Measurements from ENCODE around the gene IGSF9. TPM values are rescaled to one million over a fixed set of nuclear protein-coding genes. Genes with fewer than 3 reads are reported as not detected.
"Not testable (repeated sequence)": the region's sequence is repeated elsewhere in the genome, so short reads cannot be mapped to it uniquely, and the experiment has no call there.

IGSF9 gene
- total and polyA plus RNA-seq, 2 donors: 1.7 to 4.1 TPM

- 80% methylated on average over 10 of the region's 10 CpGs for WGBS
- no peak overlapping the region for H3K27ac ChIP-seq (ENCODE audit: low read depth in 1 of 2, low read length in 1 of 2)
- DNase-seq (ENCODE audit: low read depth in 6 of 9, low spot score in 9 of 9): no peak
- no peaks in the 10 kb centered on the region for H3K9me3 ChIP-seq (ENCODE audit: control insufficient read depth in 2 of 2, insufficient read depth in 1 of 2, low read length in 1 of 2)
- peaks cover 31 to 38% of the 10 kb centered on the region in 2 donors for H3K36me3 ChIP-seq (ENCODE audit: control insufficient read depth in 2 of 2, insufficient read depth in 2 of 2, low read length in 1 of 2)
- H3K27me3 ChIP-seq (ENCODE audit: control insufficient read depth in 2 of 2, insufficient read depth in 1 of 2, low read length in 1 of 2): no peaks in the 10 kb centered on the region
- H3K4me3 ChIP-seq (ENCODE audit: low read length in 2 of 2): no peak overlapping the region
- peaks cover 34 to 68% of the 10 kb centered on the region in 2 donors for H3K4me1 ChIP-seq (ENCODE audit: control insufficient read depth in 2 of 2, insufficient read depth in 2 of 2, low read length in 2 of 2)
These were observed 31.0 kb downstream of the IGSF9 start for GRCh38 chr1:159914252-159915018.

- Histone ChIP-seq H3K27me3 (ENCODE audit: control insufficient read depth in 2 of 2, insufficient read depth in 1 of 2, low read length in 1 of 2) (no peaks in the 10 kb centered on the region), H3K4me3 (ENCODE audit: low read length in 2 of 2) (no peak overlapping the region), H3K36me3 (ENCODE audit: control insufficient read depth in 2 of 2, insufficient read depth in 2 of 2, low read length in 1 of 2) (peaks cover 23 to 30% of the 10 kb centered on the region in 2 donors), H3K9me3 (ENCODE audit: control insufficient read depth in 2 of 2, insufficient read depth in 1 of 2, low read length in 1 of 2) (no peaks in the 10 kb centered on the region), H3K27ac (ENCODE audit: low read depth in 1 of 2, low read length in 1 of 2) (no peak overlapping the region), H3K4me1 (ENCODE audit: control insufficient read depth in 2 of 2, insufficient read depth in 2 of 2, low read length in 2 of 2) (peaks cover 29 to 64% of the 10 kb centered on the region in 2 donors)
- no peak for DNase-seq (ENCODE audit: low read depth in 6 of 9, low spot score in 9 of 9)
- 92% methylated on average over 5 of the region's 5 CpGs for WGBS
These were observed 31.8 kb downstream of the IGSF9 start for GRCh38 chr1:159913451-159914192.

DNA sequence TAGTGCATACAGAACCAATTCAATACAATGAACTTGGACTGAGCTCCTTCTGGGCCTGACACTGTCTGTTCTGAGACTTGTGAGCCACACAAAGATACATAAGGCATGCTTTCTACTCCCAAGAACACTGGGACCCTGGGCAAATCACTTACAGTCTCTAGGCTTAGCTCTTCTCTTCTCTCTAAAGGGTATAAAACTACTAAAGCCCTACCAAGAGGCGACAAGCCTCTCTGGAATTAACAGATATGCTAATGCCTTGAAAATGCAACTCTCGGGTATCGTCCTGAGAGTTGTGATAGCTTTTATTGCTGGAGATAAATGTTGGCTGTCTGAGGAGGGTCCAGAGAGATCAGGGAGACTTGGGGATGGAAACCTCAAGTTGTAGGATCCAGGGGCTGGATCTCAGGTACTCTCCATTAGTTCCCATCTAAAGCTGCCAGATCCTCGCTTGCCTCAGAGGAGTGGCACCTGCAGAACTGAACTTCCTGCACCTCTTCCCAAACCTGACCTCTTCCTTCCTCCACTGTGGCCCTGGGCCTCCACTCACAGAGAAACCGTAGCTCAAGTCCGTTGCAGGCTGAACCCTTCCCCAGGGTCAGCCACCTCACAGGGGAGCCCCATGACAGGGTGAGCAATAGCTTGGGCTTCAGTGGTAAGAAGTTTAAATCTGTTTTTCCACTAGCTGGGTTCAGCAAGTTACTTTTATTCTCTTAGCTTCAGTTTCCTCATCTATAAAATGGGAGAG lies 33.9 kb downstream of the IGSF9 start:
- Histone ChIP-seq H3K9me3 (ENCODE audit: control insufficient read depth in 2 of 2, insufficient read depth in 1 of 2, low read length in 1 of 2) (no peaks in the 10 kb centered on the region), H3K27me3 (ENCODE audit: control insufficient read depth in 2 of 2, insufficient read depth in 1 of 2, low read length in 1 of 2) (no peaks in the 10 kb centered on the region), H3K27ac (ENCODE audit: low read depth in 1 of 2, low read length in 1 of 2) (peak overlapping the region in 1 of 2 donors; percentile 61), H3K4me3 (ENCODE audit: low read length in 2 of 2) (no peak overlapping the region), H3K4me1 (ENCODE audit: control insufficient read depth in 2 of 2, insufficient read depth in 2 of 2, low read length in 2 of 2) (peaks cover 22 to 48% of the 10 kb centered on the region in 2 donors), H3K36me3 (ENCODE audit: control insufficient read depth in 2 of 2, insufficient read depth in 2 of 2, low read length in 1 of 2) (peaks cover 9 to 12% of the 10 kb centered on the region in 2 donors)
- DNase-seq (ENCODE audit: low read depth in 6 of 9, low spot score in 9 of 9): no peak
- 59% methylated on average over 6 of the region's 6 CpGs for WGBS

GRCh38 chr1:159908031-159908940 lies 37.1 kb downstream of the IGSF9 start:
- Histone ChIP-seq H3K4me3 (ENCODE audit: low read length in 2 of 2) (no peak overlapping the region), H3K36me3 (ENCODE audit: control insufficient read depth in 2 of 2, insufficient read depth in 2 of 2, low read length in 1 of 2) (no peaks in the 10 kb centered on the region), H3K9me3 (ENCODE audit: control insufficient read depth in 2 of 2, insufficient read depth in 1 of 2, low read length in 1 of 2) (no peaks in the 10 kb centered on the region), H3K27me3 (ENCODE audit: control insufficient read depth in 2 of 2, insufficient read depth in 1 of 2, low read length in 1 of 2) (no peaks in the 10 kb centered on the region), H3K4me1 (ENCODE audit: control insufficient read depth in 2 of 2, insufficient read depth in 2 of 2, low read length in 2 of 2) (peaks cover 20 to 32% of the 10 kb centered on the region in 2 donors), H3K27ac (ENCODE audit: low read depth in 1 of 2, low read length in 1 of 2) (no peak overlapping the region)
- DNase-seq (ENCODE audit: low read depth in 6 of 9, low spot score in 9 of 9): no peak
- WGBS: 94% methylated on average over 9 of the region's 9 CpGs

GRCh38 chr1:159906960-159907359 lies 38.5 kb downstream of the IGSF9 start:
- no peak for DNase-seq (ENCODE audit: low read depth in 6 of 9, low spot score in 9 of 9)
- peaks cover 20 to 27% of the 10 kb centered on the region in 2 donors for H3K4me1 ChIP-seq (ENCODE audit: control insufficient read depth in 2 of 2, insufficient read depth in 2 of 2, low read length in 2 of 2)
- no peaks in the 10 kb centered on the region for H3K36me3 ChIP-seq (ENCODE audit: control insufficient read depth in 2 of 2, insufficient read depth in 2 of 2, low read length in 1 of 2)
- H3K9me3 ChIP-seq (ENCODE audit: control insufficient read depth in 2 of 2, insufficient read depth in 1 of 2, low read length in 1 of 2): no peaks in the 10 kb centered on the region
- H3K27me3 ChIP-seq (ENCODE audit: control insufficient read depth in 2 of 2, insufficient read depth in 1 of 2, low read length in 1 of 2): no peaks in the 10 kb centered on the region
- H3K27ac ChIP-seq (ENCODE audit: low read depth in 1 of 2, low read length in 1 of 2): no peak overlapping the region
- 92% methylated on average over 1 of the region's 1 CpG for WGBS
- no peak overlapping the region for H3K4me3 ChIP-seq (ENCODE audit: low read length in 2 of 2)

DNA sequence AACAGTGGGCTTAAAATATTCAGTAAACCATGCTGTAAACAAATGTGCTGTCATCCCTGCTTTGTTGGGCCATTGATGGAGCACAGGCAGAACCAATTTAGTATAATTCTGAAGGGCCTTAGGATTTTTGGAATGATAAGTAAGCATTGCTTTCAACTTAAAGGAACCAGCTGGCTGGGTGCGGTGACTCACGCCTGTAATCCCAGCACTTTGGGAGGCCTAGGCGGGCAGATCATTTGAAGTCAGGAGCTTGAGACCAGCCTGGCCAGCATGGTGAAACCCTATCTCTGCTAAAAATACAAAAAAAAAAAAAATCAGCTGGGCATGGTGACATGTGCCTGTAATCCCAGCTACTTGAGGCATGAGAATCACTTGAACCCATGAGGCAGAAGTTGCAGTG lies 41.4 kb downstream of the IGSF9 start:
- WGBS: 81% methylated on average over 3 of the region's 3 CpGs
- not testable (repeated sequence) for H3K27ac ChIP-seq (ENCODE audit: low read depth in 1 of 2, low read length in 1 of 2)

GRCh38 chr1:159902541-159902940 lies 42.9 kb downstream of the IGSF9 start:
- H3K27me3 ChIP-seq (ENCODE audit: control insufficient read depth in 2 of 2, insufficient read depth in 1 of 2, low read length in 1 of 2): no peaks in the 10 kb centered on the region
- no peaks in the 10 kb centered on the region for H3K36me3 ChIP-seq (ENCODE audit: control insufficient read depth in 2 of 2, insufficient read depth in 2 of 2, low read length in 1 of 2)
- WGBS: 98% methylated on average over 3 of the region's 3 CpGs
- no peak overlapping the region for H3K27ac ChIP-seq (ENCODE audit: low read depth in 1 of 2, low read length in 1 of 2)
- no peaks in the 10 kb centered on the region for H3K9me3 ChIP-seq (ENCODE audit: control insufficient read depth in 2 of 2, insufficient read depth in 1 of 2, low read length in 1 of 2)
- peaks cover 0 to 8% of the 10 kb centered on the region in 2 donors for H3K4me1 ChIP-seq (ENCODE audit: control insufficient read depth in 2 of 2, insufficient read depth in 2 of 2, low read length in 2 of 2)
- no peak overlapping the region for H3K4me3 ChIP-seq (ENCODE audit: low read length in 2 of 2)
- no peak for DNase-seq (ENCODE audit: low read depth in 6 of 9, low spot score in 9 of 9)

More for the DNA sequence above, 41.4 kb downstream of the IGSF9 start:
- not testable (repeated sequence) for H3K9me3 ChIP-seq (ENCODE audit: control insufficient read depth in 2 of 2, insufficient read depth in 1 of 2, low read length in 1 of 2); H3K27me3 ChIP-seq (ENCODE audit: control insufficient read depth in 2 of 2, insufficient read depth in 1 of 2, low read length in 1 of 2); H3K36me3 ChIP-seq (ENCODE audit: control insufficient read depth in 2 of 2, insufficient read depth in 2 of 2, low read length in 1 of 2); H3K4me1 ChIP-seq (ENCODE audit: control insufficient read depth in 2 of 2, insufficient read depth in 2 of 2, low read length in 2 of 2); H3K4me3 ChIP-seq (ENCODE audit: low read length in 2 of 2); DNase-seq (ENCODE audit: low read depth in 6 of 9, low spot score in 9 of 9)

- Histone ChIP-seq H3K27ac (ENCODE audit: low read depth in 1 of 2, low read length in 1 of 2) (no peak overlapping the region), H3K4me1 (ENCODE audit: control insufficient read depth in 2 of 2, insufficient read depth in 2 of 2, low read length in 2 of 2) (peaks cover 0 to 8% of the 10 kb centered on the region in 2 donors), H3K36me3 (ENCODE audit: control insufficient read depth in 2 of 2, insufficient read depth in 2 of 2, low read length in 1 of 2) (no peaks in the 10 kb centered on the region), H3K4me3 (ENCODE audit: low read length in 2 of 2) (no peak overlapping the region), H3K27me3 (ENCODE audit: control insufficient read depth in 2 of 2, insufficient read depth in 1 of 2, low read length in 1 of 2) (no peaks in the 10 kb centered on the region), H3K9me3 (ENCODE audit: control insufficient read depth in 2 of 2, insufficient read depth in 1 of 2, low read length in 1 of 2) (no peaks in the 10 kb centered on the region)
- 95% methylated on average over 2 of the region's 2 CpGs for WGBS
- DNase-seq (ENCODE audit: low read depth in 6 of 9, low spot score in 9 of 9): no peak
These were observed 44.6 kb downstream of the IGSF9 start for GRCh38 chr1:159900755-159901360.
